ENCODE data around the gene GPR27.

GPR27 gene

GRCh38 chr3:71753701-71754609 is at the start of gene GPR27:
Gene GPR27 (plus strand): TSS chr3:71753855. CDS start chr3:71754050, 195 bp downstream.
- no peak within 1 kb of the TSS for H3K4me3 ChIP-seq (ENCODE audit: low read depth, low read length)
- DNase-seq (ENCODE audit: low read depth, low spot score) = peak; percentile 16
- in situ Hi-C loops (cut with HindIII; ENCODE audit: low sequenced_read_pairs) = no loop called here
- no peak for TF ChIP-seq CTCF (IDR thresholded peaks at IDR 0.05; ENCODE audit: low read depth, low read length)

GRCh38 chr3:71704915-71705314 is 48.7 kb upstream of the GPR27 start:
- in situ Hi-C loops (cut with HindIII; ENCODE audit: low sequenced_read_pairs) = no loop called here
- no peak overlapping the region for H3K4me3 ChIP-seq (ENCODE audit: low read depth, low read length)
- no peak for DNase-seq (ENCODE audit: low read depth, low spot score)
- TF ChIP-seq CTCF (IDR thresholded peaks at IDR 0.05; ENCODE audit: low read depth, low read length) = no peak

GRCh38 chr3:71705681-71706080 is 48.0 kb upstream of the GPR27 start:
- DNase-seq (ENCODE audit: low read depth, low spot score) = no peak
- no peak for TF ChIP-seq CTCF (IDR thresholded peaks at IDR 0.05; ENCODE audit: low read depth, low read length)
- no peak overlapping the region for H3K4me3 ChIP-seq (ENCODE audit: low read depth, low read length)
- in situ Hi-C loops (cut with HindIII; ENCODE audit: low sequenced_read_pairs) = no loop called here

- H3K4me3 ChIP-seq (ENCODE audit: low read depth, low read length) = no peak overlapping the region
- in situ Hi-C loops (cut with HindIII; ENCODE audit: low sequenced_read_pairs) = no loop called here
- peak; percentile 32 for DNase-seq (ENCODE audit: low read depth, low spot score)
- no peak for TF ChIP-seq CTCF (IDR thresholded peaks at IDR 0.05; ENCODE audit: low read depth, low read length)
Measured at GRCh38 chr3:71707595-71707994, 46.1 kb upstream of the GPR27 start.

GRCh38 chr3:71708476-71709105 is 45.1 kb upstream of the GPR27 start:
- TF ChIP-seq CTCF (IDR thresholded peaks at IDR 0.05; ENCODE audit: low read depth, low read length) = no peak
- DNase-seq (ENCODE audit: low read depth, low spot score) = no peak
- in situ Hi-C loops (cut with HindIII; ENCODE audit: low sequenced_read_pairs) = no loop called here
- H3K4me3 ChIP-seq (ENCODE audit: low read depth, low read length) = no peak overlapping the region

- no peak overlapping the region for H3K4me3 ChIP-seq (ENCODE audit: low read depth, low read length)
- no peak for DNase-seq (ENCODE audit: low read depth, low spot score)
- in situ Hi-C loops (cut with HindIII; ENCODE audit: low sequenced_read_pairs) = no loop called here
- TF ChIP-seq CTCF (IDR thresholded peaks at IDR 0.05; ENCODE audit: low read depth, low read length) = no peak
Measured at GRCh38 chr3:71709908-71710511, 43.6 kb upstream of the GPR27 start.

All from astrocyte of the spinal cord (primary cell).